Sigmoid colon (tissue), 7 donors: ENCODE measurements around the gene DNAH9. TPM values are rescaled to one million over a fixed set of nuclear protein-coding genes. Genes with fewer than 3 reads are reported as not detected.

ENCODE experiments used
- DNase-seq: peaks from one replicate; pipeline ENCODE4 v3.0.0-alpha.2; 2019
- H3K27ac ChIP-seq, 4 donors: fragments of 200-600 bp; sonication (generic); one replicate each; pipeline ENCODE4 v1.5.1; 2016 to 2019; ENCODE audit warnings: mild to moderate bottlenecking in 1 of 4
- H3K27me3 ChIP-seq, 3 donors: fragments of 200-600 bp; sonication (generic); one replicate each; pipeline ENCODE4 v1.5.1; 2019; ENCODE audit warnings: mild to moderate bottlenecking in 1 of 3
- H3K36me3 ChIP-seq, 4 donors: fragments of 200-600 bp; sonication (generic); one replicate each; pipeline ENCODE4 v1.5.1; 2016 to 2019
- H3K4me1 ChIP-seq, 4 donors: fragments of 200-600 bp; sonication (generic); one replicate each; pipeline ENCODE4 v1.5.1; 2017 to 2019
- H3K4me3 ChIP-seq, 4 donors: fragments of 200-600 bp; sonication (generic); one replicate each; pipeline ENCODE4 v1.5.1; 2017 to 2019; ENCODE audit warnings: mild to moderate bottlenecking in 2 of 4, moderate library complexity in 1 of 4
- H3K9me3 ChIP-seq, 4 donors: fragments of 200-600 bp in 3 of 4; sonication (generic) in 3 of 4; one replicate each; pipeline versions ENCODE4 v1.5.1 to v1.6.1; 2013 to 2019
- EP300 ChIP-seq, 4 donors: sonication (generic); formaldehyde crosslinking; IDR thresholded peaks; one replicate each; pipeline ENCODE4 v1.6.1; 2017; ENCODE audit warnings: antibody characterized with exemption in 4 of 4
- POLR2A ChIP-seq, 2 donors: fragments of 450-650 bp; IDR thresholded peaks; one replicate each; pipeline ENCODE4 v1.6.1; 2016; ENCODE audit warnings: antibody characterized with exemption in 2 of 2, mild to moderate bottlenecking in 2 of 2, moderate library complexity in 2 of 2
- POLR2AphosphoS5 ChIP-seq, 4 donors: sonication (generic); formaldehyde crosslinking; IDR thresholded peaks; one replicate each; pipeline ENCODE4 v1.6.1; 2017; ENCODE audit warnings: antibody characterized with exemption in 4 of 4
- WGBS, 2 donors: extraction: QIAGEN DNeasy Blood & Tissue Kit; methylation state at CpG; one replicate each; pipeline ENCODE4 v1.1.7; 2013; 5-methylcytosine and 5-hydroxymethylcytosine counted together
- intact Hi-C: fragments of 100-400 bp; cut with DNase I; formaldehyde crosslinking; loops from one replicate; pipeline ENCODE4 v1.15.1; 2023
- polyA plus RNA-seq, 3 donors: library from polyadenylated mRNA; stranded (reverse); fragments of 200-250 nt; gene quantifications; one replicate each; pipeline ENCODE4 v1.2.3, GENCODE V29; 2013
- total RNA-seq, 4 donors: library from RNA; depleted of rRNA; stranded (reverse); fragments of >200 nt; gene quantifications; one replicate each; pipeline ENCODE4 v1.1.0, GENCODE V29; 2016
- TF ChIP-seq, protein P1 (sequence below), 4 experiments: fragments of 450-650 bp in 3 of 4; fragments of 200-600 bp in 1 of 4; IDR thresholded peaks; one replicate each; pipeline ENCODE4 v1.5.1; 2016 to 2019; ENCODE audit warnings: antibody characterized with exemption in 4 of 4, mild to moderate bottlenecking in 3 of 4, moderate library complexity in 2 of 4
- donor health status: healthy with polysubstance abuse.
- donor health status: Bipolar disorder and iron deficiency.
- donor health status: healthy.

Gene DNAH9
- total and polyA plus RNA-seq, 7 donors = under 0.01 to 3.0 (median 0.27) TPM; not detected in 2

DNA sequence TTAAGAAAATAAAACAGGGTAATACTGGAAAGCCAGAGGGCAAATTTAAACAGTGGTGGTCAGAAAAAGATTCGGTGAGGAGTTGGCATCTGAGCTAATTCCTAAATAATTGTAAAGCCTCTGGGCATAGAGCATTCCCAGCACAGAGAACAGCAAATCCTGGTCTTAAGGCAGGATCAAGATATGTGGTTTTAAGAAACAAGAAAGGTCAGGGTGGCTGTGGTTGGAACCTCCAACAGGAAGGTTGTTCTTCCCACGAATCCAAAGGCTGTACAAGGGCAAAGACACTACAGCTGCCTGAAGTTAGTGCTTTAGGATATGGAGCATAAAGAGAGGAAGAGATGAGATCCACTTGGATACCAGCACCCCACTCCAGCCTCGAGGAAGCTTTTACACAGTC, 284.4 kb downstream of the DNAH9 start:
- WGBS, 2 donors = 66 to 76% methylated on average over 3 of the region's 3 CpGs
- Histone ChIP-seq H3K4me3 (no peak overlapping the region), H3K9me3 (no peaks in the 10 kb centered on the region), H3K27me3 (no peaks in the 10 kb centered on the region), H3K27ac (no peak overlapping the region), H3K36me3 (no peaks in the 10 kb centered on the region), H3K4me1 (no peaks in the 10 kb centered on the region)
- intact Hi-C loops = no loop called here
- TF ChIP-seq EP300 (IDR thresholded peaks at IDR 0.05) (no peak), POLR2A (IDR thresholded peaks at IDR 0.05) (no peak), POLR2AphosphoS5 (IDR thresholded peaks at IDR 0.05) (no peak)
- TF ChIP-seq, protein P1, sequence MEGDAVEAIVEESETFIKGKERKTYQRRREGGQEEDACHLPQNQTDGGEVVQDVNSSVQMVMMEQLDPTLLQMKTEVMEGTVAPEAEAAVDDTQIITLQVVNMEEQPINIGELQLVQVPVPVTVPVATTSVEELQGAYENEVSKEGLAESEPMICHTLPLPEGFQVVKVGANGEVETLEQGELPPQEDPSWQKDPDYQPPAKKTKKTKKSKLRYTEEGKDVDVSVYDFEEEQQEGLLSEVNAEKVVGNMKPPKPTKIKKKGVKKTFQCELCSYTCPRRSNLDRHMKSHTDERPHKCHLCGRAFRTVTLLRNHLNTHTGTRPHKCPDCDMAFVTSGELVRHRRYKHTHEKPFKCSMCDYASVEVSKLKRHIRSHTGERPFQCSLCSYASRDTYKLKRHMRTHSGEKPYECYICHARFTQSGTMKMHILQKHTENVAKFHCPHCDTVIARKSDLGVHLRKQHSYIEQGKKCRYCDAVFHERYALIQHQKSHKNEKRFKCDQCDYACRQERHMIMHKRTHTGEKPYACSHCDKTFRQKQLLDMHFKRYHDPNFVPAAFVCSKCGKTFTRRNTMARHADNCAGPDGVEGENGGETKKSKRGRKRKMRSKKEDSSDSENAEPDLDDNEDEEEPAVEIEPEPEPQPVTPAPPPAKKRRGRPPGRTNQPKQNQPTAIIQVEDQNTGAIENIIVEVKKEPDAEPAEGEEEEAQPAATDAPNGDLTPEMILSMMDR (IDR thresholded peaks at IDR 0.05) = no peak
- no peak for DNase-seq

DNA sequence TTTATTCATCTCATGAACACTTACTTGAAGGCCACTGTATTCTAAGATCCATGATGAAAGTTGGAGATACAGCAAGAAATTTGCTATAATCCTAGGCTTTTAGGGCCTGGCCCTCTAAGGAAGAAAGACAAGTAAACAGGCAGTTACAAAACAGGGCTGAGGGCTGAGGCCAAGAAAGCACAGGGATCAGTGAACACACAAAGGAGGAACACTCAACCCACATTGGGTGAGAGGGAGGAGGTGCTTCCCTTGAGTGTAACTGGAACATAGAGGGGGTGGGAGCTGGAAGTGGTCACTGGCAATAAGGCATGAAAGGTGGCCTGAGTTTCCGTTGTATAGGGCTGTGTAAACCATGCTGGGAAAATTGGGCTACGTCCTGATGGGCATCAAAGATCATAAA, 286.8 kb downstream of the DNAH9 start:
- no peak for DNase-seq
- WGBS, 2 donors = 67 to 87% methylated on average over 2 of the region's 2 CpGs
- no peak overlapping the region for H3K27ac ChIP-seq
- H3K27me3 ChIP-seq = no peaks in the 10 kb centered on the region
- no peaks in the 10 kb centered on the region for H3K4me1 ChIP-seq
- H3K4me3 ChIP-seq = no peak overlapping the region
- H3K36me3 ChIP-seq = no peaks in the 10 kb centered on the region
- no peaks in the 10 kb centered on the region for H3K9me3 ChIP-seq
- intact Hi-C loops = no loop called here
- TF ChIP-seq POLR2AphosphoS5 (IDR thresholded peaks at IDR 0.05) = no peak
- no peak for TF ChIP-seq EP300 (IDR thresholded peaks at IDR 0.05)
- TF ChIP-seq POLR2A (IDR thresholded peaks at IDR 0.05) = no peak
- TF ChIP-seq, protein P1 (IDR thresholded peaks at IDR 0.05) = no peak

DNA sequence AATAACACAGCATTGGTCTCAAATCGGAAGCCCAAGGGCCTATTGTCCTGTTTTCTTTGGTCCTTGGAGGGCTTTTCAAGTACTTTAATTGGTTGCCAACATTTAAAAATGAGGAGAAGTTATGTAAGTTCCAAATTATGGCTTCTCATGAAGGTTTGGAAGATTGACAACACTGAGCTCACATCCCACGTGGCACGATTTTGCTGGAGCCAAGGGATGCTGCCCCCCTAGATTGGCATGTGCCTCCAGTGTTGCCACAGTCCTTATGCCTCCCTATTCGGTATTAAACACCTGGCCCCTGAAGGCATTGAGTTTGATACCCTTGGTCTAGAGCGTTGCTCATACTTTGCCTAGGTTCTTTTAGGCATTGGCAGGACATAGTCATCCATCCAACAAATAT, 291.0 kb downstream of the DNAH9 start:
- Histone ChIP-seq H3K9me3 (no peaks in the 10 kb centered on the region), H3K4me3 (no peak overlapping the region), H3K36me3 (no peaks in the 10 kb centered on the region), H3K4me1 (no peaks in the 10 kb centered on the region), H3K27ac (no peak overlapping the region), H3K27me3 (no peaks in the 10 kb centered on the region)
- TF ChIP-seq, protein P1 (IDR thresholded peaks at IDR 0.05) = no peak
- no peak for TF ChIP-seq POLR2A (IDR thresholded peaks at IDR 0.05)
- TF ChIP-seq POLR2AphosphoS5 (IDR thresholded peaks at IDR 0.05) = no peak
- TF ChIP-seq EP300 (IDR thresholded peaks at IDR 0.05) = no peak
- no peak for DNase-seq
- intact Hi-C loops = no loop called here
- 88 to 90% methylated on average over 5 of the region's 5 CpGs for WGBS, 2 donors

DNA sequence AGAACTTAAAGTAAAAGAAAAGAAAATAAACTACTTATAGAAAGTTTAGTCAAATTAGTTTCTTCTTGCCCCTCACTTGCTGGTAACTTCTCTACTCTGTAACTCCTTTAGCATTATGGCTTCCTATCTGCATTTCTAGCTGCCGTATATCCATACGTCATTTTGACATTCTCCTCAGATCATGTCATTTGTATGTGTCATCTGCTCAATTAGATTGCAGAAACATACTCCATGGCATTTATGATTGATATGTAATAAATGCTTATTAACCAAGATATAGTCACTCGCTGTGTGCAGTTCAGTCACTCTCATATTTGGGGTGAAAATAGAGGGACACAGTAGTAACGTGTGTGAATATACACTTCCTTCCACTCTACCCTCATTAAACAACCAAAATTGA, 295.6 kb downstream of the DNAH9 start:
- DNase-seq = no peak
- Histone ChIP-seq H3K4me3 (no peak overlapping the region), H3K27me3 (no peaks in the 10 kb centered on the region), H3K27ac (no peak overlapping the region), H3K4me1 (no peaks in the 10 kb centered on the region), H3K36me3 (no peaks in the 10 kb centered on the region), H3K9me3 (no peaks in the 10 kb centered on the region)
- no peak for TF ChIP-seq POLR2AphosphoS5 (IDR thresholded peaks at IDR 0.05)
- TF ChIP-seq, protein P1 (IDR thresholded peaks at IDR 0.05) = no peak
- TF ChIP-seq EP300 (IDR thresholded peaks at IDR 0.05) = no peak
- no peak for TF ChIP-seq POLR2A (IDR thresholded peaks at IDR 0.05)
- WGBS, 2 donors = 87 to 94% methylated on average over 4 of the region's 4 CpGs
- intact Hi-C loops = no loop called here

DNA sequence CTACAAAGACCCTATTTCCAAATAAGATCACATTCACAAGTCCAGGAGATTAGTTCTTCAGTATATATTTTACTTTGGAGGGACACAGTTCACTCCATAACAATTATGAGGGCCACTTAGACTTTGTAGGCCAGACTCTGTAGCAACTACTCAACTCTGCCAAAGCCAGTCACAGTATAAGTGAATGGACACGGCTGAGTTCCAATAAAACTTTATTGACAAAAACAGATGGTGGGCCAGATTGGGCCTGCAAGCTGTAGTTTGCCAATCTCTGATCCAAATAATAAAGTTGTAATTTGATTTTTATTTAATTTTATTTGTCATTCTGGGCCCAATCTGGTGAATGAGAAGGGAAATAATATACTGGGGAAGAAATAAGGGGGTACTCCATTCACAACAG, 297.9 kb downstream of the DNAH9 start:
- no peak overlapping the region for H3K4me3 ChIP-seq
- DNase-seq = no peak
- WGBS, 2 donors = 93% methylated on average over 1 of the region's 1 CpG
- H3K9me3 ChIP-seq = no peaks in the 10 kb centered on the region
- H3K27me3 ChIP-seq = no peaks in the 10 kb centered on the region
- intact Hi-C loops = no loop called here
- no peaks in the 10 kb centered on the region for H3K4me1 ChIP-seq
- no peak overlapping the region for H3K27ac ChIP-seq
- H3K36me3 ChIP-seq = no peaks in the 10 kb centered on the region
- TF ChIP-seq POLR2A (IDR thresholded peaks at IDR 0.05) (no peak), EP300 (IDR thresholded peaks at IDR 0.05) (no peak), POLR2AphosphoS5 (IDR thresholded peaks at IDR 0.05) (no peak)
- TF ChIP-seq, protein P1 (IDR thresholded peaks at IDR 0.05) = no peak
